RWPE1 (cell line): ENCODE results near the gene SEC14L1.

Source experiments
- CTCF ChIA-PET: fragments of 350-600 bp; sonication (Branson Sonifier 250); formaldehyde crosslinking; extraction: SDS; loops from one replicate; lab custom pipeline; 2021; lab: Yijun Ruan, JAX
- POLR2A ChIA-PET: fragments of 400-600 bp; formaldehyde crosslinking; extraction: SDS; loops from one replicate; lab custom pipeline; 2020; ENCODE audit warnings: antibody characterized with exemption; ENCODE audit not compliant: low non-redundant PET; lab: Yijun Ruan, JAX
- DNase-seq: peaks from one replicate; pipeline ENCODE4 v3.0.0; 2012; ENCODE audit warnings: low spot score
- H3K27ac ChIP-seq: fragments of 450-650 bp; 2 replicates; pipeline ENCODE4 v1.5.1; 2017
- CTCF ChIP-seq: fragments of 450-650 bp; conservative IDR thresholded peaks from 2 replicates; pipeline ENCODE4 v1.5.1; 2017; ENCODE audit warnings: low read depth, mild to moderate bottlenecking

The SEC14L1 gene

GRCh38 chr17:77208856-77209255, 68.1 kb downstream of the SEC14L1 start:
- TF ChIP-seq CTCF = no peak
- ChIA-PET POLR2A (no interaction called here), CTCF (interaction anchor here (0.6 to 0.8 kb wide), 2 partner anchors 80 to 120 kb away, joined by 3 to 6 read pairs; no protein-coding TSS in a partner anchor)
- no peak for DNase-seq
- H3K27ac ChIP-seq = no peak overlapping the region

GRCh38 chr17:77209330-77209748, 68.6 kb downstream of the SEC14L1 start:
- CTCF ChIA-PET = interaction anchor here (0.8 kb wide), 1 partner anchor 19 kb away, joined by 3 read pairs; no protein-coding TSS in a partner anchor
- H3K27ac ChIP-seq = no peak overlapping the region

GRCh38 chr17:77210331-77210730, 69.6 kb downstream of the SEC14L1 start:
- no peak overlapping the region for H3K27ac ChIP-seq
- CTCF ChIA-PET = interaction anchor here (0.8 kb wide), 1 partner anchor 18 kb away, joined by 3 read pairs; no protein-coding TSS in a partner anchor
- no peak for DNase-seq
- no peak for TF ChIP-seq CTCF
- POLR2A ChIA-PET = no interaction called here

More at GRCh38 chr17:77209330-77209748, 68.6 kb downstream of the SEC14L1 start:
- no peak for DNase-seq
- TF ChIP-seq CTCF = no peak
- POLR2A ChIA-PET = no interaction called here

GRCh38 chr17:77210946-77211541, 70.3 kb downstream of the SEC14L1 start:
- no peak for DNase-seq
- peak overlapping the region; percentile 18 for H3K27ac ChIP-seq
- ChIA-PET CTCF (no interaction called here), POLR2A (no interaction called here)
- no peak for TF ChIP-seq CTCF

- CTCF ChIA-PET = no interaction called here
- POLR2A ChIA-PET = no interaction called here
- no peak for DNase-seq
- TF ChIP-seq CTCF = no peak
- peak overlapping the region; percentile 18 for H3K27ac ChIP-seq
These were observed 70.9 kb downstream of the SEC14L1 start for GRCh38 chr17:77211681-77212080.

GRCh38 chr17:77212081-77212832, 71.5 kb downstream of the SEC14L1 start:
- peak overlapping the region; percentile 18 for H3K27ac ChIP-seq
- CTCF ChIA-PET = interaction anchor here (0.6 kb wide), 1 partner anchor 103 kb away, joined by 3 read pairs; no protein-coding TSS in a partner anchor
- no peak for DNase-seq
- POLR2A ChIA-PET = no interaction called here
- TF ChIP-seq CTCF = no peak
